ENCODE data around the gene LSMEM2.
A peak's percentile ranks its signal among the peaks of the same experiment; 100 is the strongest.
"Not testable (repeated sequence)": the region's sequence is repeated elsewhere in the genome, so short reads cannot be mapped to it uniquely, and the experiment has no call there.

Gene LSMEM2

GRCh38 chr3:50278123-50278879 is 586 bp upstream of the LSMEM2 start:
- DNase-seq (ENCODE audit: low read depth in 2 of 2), result no peak

GRCh38 chr3:50279255-50280016 is 549 bp downstream of the LSMEM2 start:
- no peak for DNase-seq (ENCODE audit: low read depth in 2 of 2)

GRCh38 chr3:50284121-50284520 is 5.2 kb downstream of the LSMEM2 start:
- not testable (repeated sequence) for DNase-seq (ENCODE audit: low read depth in 2 of 2)

GRCh38 chr3:50286322-50287227 is 7.7 kb downstream of the LSMEM2 start:
- DNase-seq (ENCODE audit: low read depth in 2 of 2), result no peak

GRCh38 chr3:50287262-50287661 is 8.4 kb downstream of the LSMEM2 start:
- DNase-seq (ENCODE audit: low read depth in 2 of 2), result no peak

DNA sequence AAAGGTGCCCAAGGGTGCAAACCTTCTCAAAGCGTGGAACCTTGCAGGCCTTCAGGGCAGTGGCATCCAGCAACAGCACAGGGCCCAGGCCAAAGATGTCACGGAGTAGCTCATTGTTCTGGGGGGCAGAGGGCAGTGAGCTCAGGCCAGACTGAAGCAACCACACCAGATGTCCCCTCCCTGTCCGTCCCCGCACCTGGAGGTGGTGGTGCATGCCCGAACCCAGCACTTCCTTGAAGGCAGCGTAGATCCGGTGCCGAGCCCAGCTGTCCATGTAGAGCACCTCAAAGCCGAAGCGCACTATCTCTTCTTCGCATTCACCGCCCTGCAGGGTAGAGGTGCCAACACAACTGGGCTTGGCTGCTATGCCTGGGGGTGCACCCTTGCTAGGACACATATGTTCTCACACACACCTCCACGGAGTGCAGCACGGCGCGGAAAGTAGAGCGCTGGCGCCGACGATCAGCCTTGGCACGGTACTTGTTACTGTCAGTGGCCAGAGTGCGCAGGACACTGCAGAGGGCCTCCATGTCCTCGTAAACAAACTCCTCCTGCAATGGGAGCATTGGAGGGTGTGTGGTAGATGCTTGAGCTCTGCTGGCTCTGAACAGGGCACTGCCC is 9.6 kb downstream of the LSMEM2 start:
- DNase-seq (ENCODE audit: low read depth in 2 of 2), result no peak

GRCh38 chr3:50289130-50289529 is 10.2 kb downstream of the LSMEM2 start:
- no peak for DNase-seq (ENCODE audit: low read depth in 2 of 2)

GRCh38 chr3:50290161-50290641 is 11.3 kb downstream of the LSMEM2 start:
- DNase-seq (ENCODE audit: low read depth in 2 of 2), result no peak

GRCh38 chr3:50292159-50293078 is 13.5 kb downstream of the LSMEM2 start, which contains the start of gene IFRD2:
Gene IFRD2 (minus strand): TSS chr3:50292429. CDS start chr3:50292274, 155 bp downstream.
- DNase-seq (ENCODE audit: low read depth in 2 of 2), result peak; percentile 91 to 96

DNA sequence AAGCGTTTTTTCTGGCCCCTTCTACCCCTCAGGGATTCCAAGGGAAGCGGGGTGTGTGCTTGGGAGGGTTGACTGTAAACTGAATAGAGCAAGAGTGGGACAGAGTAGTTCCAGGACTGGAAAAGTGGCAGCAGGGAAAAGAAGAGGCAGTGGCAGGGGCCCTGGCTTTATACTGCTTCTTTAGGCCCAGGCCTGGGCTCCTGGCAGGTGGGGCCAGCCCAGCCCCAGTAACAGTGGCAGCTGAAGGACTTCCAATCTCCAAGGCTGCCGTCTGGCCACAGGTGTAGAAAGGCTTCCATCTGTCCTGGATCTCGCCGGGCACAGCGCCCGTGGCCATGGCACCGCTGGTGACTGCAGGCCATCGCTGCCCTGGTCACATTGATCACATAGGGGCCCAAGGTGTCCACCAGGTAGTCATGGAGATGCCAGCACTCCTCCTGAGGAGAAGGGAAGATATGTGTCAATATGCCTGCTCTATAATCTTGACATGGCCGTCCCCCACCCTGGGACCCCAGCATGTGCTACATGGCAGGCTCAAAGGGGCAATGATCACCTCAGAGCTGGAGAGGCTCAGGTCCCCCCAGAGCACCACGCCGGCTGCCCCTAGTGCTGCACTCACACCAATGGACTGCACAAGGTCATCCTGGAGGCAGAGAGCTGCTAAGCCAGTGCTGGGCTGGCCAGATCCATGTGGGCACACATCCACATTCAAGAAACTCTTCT is 14.4 kb downstream of the LSMEM2 start:
- DNase-seq (ENCODE audit: low read depth in 2 of 2), result no peak

- DNase-seq (ENCODE audit: low read depth in 2 of 2), result no peak
These were observed 15.2 kb downstream of the LSMEM2 start for GRCh38 chr3:50294089-50294488.

- no peak for DNase-seq (ENCODE audit: low read depth in 2 of 2)
These were observed 15.9 kb downstream of the LSMEM2 start for GRCh38 chr3:50294492-50295403.

GRCh38 chr3:50295553-50296431 is 16.9 kb downstream of the LSMEM2 start:
- no peak for DNase-seq (ENCODE audit: low read depth in 2 of 2)

DNA sequence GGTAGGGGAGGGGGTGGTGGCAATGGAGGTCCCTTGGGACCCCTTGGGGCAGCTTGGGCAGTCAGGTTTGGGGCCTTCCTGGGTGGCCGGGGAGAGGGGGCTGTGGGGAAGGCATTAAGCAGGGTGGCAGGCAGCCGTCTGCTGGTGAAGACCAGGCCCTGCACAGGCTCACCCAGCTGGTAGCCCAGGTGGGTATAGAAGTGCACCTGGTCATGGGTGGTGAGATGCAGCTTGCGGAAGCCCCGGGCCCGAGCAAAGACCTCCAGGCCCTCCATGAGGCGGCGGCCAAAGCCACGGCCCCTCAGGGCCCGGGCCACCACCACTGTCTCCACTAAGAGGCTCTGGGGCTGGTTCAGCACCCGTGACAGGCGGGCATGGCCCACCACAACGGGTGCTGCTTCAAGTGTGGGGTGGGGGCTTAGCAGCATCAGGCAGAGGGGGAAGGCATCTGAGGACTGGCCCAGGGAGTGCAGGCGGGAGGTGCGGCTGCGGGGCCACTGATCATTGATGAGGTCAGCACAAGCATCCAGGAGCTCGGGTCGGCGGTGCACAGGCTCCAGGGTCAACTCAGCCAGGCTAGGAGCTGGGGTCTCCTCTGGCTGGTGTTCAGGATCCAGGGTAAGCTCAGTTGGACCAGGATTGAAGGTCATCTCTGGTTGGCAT is 18.0 kb downstream of the LSMEM2 start:
- no peak for DNase-seq (ENCODE audit: low read depth in 2 of 2)

DNA sequence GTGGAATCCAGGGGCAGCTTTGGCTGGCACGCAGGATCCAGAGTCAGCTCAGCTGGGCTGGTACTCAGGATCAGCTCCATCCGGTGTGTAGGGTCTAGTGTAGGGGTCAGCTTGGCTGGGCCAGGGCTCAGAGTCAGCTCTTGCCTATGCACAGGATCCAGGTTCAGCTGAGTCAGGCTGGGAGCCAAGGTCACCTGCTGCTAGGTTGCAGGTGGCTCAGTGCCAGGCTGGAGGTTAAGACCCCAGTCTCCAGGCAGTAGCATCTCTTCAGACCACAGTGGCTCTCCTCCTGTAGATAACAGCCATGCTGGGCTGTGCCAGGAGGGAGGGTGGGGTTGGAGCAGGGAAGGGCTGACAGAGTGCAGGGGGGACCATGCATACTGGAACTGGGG is 18.5 kb downstream of the LSMEM2 start:
- no peak for DNase-seq (ENCODE audit: low read depth in 2 of 2)

DNA sequence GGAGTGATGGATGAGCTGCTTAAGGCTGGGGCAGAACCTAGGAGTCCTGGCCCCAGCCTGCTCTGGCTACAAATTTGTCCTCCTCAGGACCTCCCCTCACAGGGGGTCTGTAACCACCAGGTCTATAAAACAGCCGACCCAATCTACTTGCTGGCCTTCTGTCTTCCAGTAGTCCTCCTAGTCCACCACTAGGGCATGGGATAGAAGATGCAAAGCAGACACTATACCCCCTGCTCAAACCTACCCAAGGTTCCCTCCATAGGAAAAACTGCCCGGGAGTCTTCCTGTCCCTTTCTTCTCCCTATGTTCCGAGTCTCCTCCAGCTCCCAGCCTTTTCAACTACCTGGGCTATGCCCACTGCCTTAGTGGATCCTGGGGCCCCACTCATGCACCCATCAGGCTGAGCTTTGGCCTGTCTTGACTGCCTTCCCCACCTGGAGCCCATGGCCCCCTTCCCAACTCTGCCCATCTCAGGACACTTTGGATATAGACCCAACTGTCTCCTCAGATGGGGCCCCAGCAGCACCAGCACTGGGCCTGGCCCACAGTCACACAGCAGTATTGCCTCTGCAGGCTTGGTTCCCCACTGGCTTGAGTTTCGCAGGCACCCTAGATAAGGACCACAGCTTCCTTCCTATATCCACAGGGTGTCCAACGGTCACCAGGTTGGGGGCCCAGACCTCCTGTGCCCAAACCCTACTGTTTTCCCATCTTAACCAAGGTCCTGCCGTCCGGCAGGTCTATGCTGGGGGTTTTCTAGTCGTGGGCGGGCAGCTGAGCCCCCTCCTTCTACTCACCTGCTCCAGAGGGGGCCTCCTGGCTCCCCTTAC is 19.2 kb downstream of the LSMEM2 start:
- no peak for DNase-seq (ENCODE audit: low read depth in 2 of 2)

Data from stimulated activated CD8-positive, alpha-beta memory T cell treated with anti-CD3 and anti-CD28 coated beads, Interleukin-7, amount 100 ng/mL, for 4 hours (primary cell).